Ishikawa (cell line): ENCODE measurements around the gene PAM.

Experiments
- CEBPB ChIP-seq: IDR thresholded peaks from 2 replicates; pipeline ENCODE4 v1.6.1; 2012
- CREB1 ChIP-seq: IDR thresholded peaks from 2 replicates; pipeline ENCODE4 v1.6.1; 2012; ENCODE audit warnings: low read depth
- EGR1 ChIP-seq: IDR thresholded peaks from 2 replicates; pipeline ENCODE4 v1.6.1; 2012
- EP300 ChIP-seq: IDR thresholded peaks from 2 replicates; pipeline ENCODE4 v1.6.1; 2012; ENCODE audit warnings: borderline replicate concordance
- FOXM1 ChIP-seq: IDR thresholded peaks from 2 replicates; pipeline ENCODE4 v1.6.1; 2012; ENCODE audit warnings: low read depth, borderline replicate concordance
- MAX ChIP-seq: IDR thresholded peaks from 2 replicates; pipeline ENCODE4 v1.6.1; 2012
- NFIC ChIP-seq: IDR thresholded peaks from 2 replicates; pipeline ENCODE4 v1.6.1; 2012
- RAD21 ChIP-seq: IDR thresholded peaks from 2 replicates; pipeline ENCODE4 v1.6.1; 2012; ENCODE audit warnings: low read depth
- TAF1 ChIP-seq: IDR thresholded peaks from 2 replicates; pipeline ENCODE4 v1.6.1; 2012; ENCODE audit warnings: low read depth, mild to moderate bottlenecking
- TCF12 ChIP-seq: IDR thresholded peaks from 2 replicates; pipeline ENCODE4 v1.6.1; 2012; ENCODE audit warnings: low read depth
- TEAD4 ChIP-seq: IDR thresholded peaks from 2 replicates; pipeline ENCODE4 v1.6.1; 2012
- YY1 ChIP-seq: IDR thresholded peaks from 2 replicates; pipeline ENCODE4 v1.6.1; 2012; ENCODE audit warnings: low read depth
- ZBTB7A ChIP-seq: IDR thresholded peaks from 2 replicates; pipeline ENCODE4 v1.6.1; 2012; ENCODE audit warnings: low read depth
- TF ChIP-seq, protein P1 (sequence below): IDR thresholded peaks from 2 replicates; pipeline ENCODE4 v1.6.1; 2012; ENCODE audit warnings: low read depth, mild to moderate bottlenecking
- TF ChIP-seq, protein P2 (sequence below): IDR thresholded peaks from 2 replicates; pipeline ENCODE4 v1.6.1; 2012

PAM gene

GRCh38 chr5:102762095-102762534 is 7.0 kb downstream of the PAM start:
- TF ChIP-seq MAX (no peak), FOXM1 (no peak), CREB1 (no peak), TAF1 (no peak), NFIC (no peak), TEAD4 (no peak), TCF12 (no peak), EP300 (no peak), EGR1 (no peak), YY1 (no peak)
- TF ChIP-seq, protein P1, sequence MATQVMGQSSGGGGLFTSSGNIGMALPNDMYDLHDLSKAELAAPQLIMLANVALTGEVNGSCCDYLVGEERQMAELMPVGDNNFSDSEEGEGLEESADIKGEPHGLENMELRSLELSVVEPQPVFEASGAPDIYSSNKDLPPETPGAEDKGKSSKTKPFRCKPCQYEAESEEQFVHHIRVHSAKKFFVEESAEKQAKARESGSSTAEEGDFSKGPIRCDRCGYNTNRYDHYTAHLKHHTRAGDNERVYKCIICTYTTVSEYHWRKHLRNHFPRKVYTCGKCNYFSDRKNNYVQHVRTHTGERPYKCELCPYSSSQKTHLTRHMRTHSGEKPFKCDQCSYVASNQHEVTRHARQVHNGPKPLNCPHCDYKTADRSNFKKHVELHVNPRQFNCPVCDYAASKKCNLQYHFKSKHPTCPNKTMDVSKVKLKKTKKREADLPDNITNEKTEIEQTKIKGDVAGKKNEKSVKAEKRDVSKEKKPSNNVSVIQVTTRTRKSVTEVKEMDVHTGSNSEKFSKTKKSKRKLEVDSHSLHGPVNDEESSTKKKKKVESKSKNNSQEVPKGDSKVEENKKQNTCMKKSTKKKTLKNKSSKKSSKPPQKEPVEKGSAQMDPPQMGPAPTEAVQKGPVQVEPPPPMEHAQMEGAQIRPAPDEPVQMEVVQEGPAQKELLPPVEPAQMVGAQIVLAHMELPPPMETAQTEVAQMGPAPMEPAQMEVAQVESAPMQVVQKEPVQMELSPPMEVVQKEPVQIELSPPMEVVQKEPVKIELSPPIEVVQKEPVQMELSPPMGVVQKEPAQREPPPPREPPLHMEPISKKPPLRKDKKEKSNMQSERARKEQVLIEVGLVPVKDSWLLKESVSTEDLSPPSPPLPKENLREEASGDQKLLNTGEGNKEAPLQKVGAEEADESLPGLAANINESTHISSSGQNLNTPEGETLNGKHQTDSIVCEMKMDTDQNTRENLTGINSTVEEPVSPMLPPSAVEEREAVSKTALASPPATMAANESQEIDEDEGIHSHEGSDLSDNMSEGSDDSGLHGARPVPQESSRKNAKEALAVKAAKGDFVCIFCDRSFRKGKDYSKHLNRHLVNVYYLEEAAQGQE = no peak
- TF ChIP-seq, protein P2, sequence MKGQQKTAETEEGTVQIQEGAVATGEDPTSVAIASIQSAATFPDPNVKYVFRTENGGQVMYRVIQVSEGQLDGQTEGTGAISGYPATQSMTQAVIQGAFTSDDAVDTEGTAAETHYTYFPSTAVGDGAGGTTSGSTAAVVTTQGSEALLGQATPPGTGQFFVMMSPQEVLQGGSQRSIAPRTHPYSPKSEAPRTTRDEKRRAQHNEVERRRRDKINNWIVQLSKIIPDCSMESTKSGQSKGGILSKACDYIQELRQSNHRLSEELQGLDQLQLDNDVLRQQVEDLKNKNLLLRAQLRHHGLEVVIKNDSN = no peak

DNA sequence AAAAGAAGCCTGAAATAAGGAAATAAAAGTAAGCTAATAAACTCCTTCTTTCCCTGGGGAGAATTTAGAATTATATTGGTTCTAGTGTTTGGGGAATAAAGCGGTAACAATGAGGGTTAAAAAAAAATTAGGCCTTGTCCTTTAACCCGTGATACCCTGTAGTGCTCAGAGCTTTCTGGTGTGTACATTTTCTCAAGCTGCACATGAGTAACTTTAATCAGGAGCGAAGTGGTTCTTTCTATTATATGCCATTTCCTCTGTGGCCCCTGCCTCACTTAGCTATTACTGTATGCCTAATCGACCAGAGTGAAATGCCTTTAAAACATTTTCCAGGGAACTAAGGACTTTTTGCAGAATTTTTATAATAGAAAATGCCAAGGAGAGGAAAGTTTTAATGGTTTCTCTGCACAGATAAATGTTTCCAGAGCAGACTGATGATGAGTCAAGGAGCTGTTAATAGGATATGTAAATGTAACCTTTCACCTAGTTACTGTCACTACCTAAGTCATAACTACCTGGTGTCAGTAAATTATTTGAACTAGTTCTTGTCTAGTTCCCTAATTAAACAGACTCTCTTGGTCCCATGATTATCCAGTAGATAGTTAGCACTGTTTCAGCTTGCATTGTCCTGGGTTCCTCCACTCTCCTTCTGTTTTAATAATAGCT is 7.6 kb downstream of the PAM start:
- TF ChIP-seq, protein P2 = no peak
- TF ChIP-seq TCF12 (no peak), EGR1 (no peak), TEAD4 (no peak), NFIC (no peak), EP300 (no peak), CEBPB (no peak), MAX (no peak), RAD21 (no peak), ZBTB7A (no peak), CREB1 (no peak), YY1 (no peak), FOXM1 (no peak), TAF1 (no peak)
- TF ChIP-seq, protein P1 = no peak

- TF ChIP-seq, protein P1 = no peak
- no peak for TF ChIP-seq TAF1
- TF ChIP-seq NFIC = no peak
- TF ChIP-seq EP300 = no peak
Measured at GRCh38 chr5:102763734-102764133, 8.6 kb downstream of the PAM start.

GRCh38 chr5:102764381-102765004 is 9.4 kb downstream of the PAM start:
- TF ChIP-seq YY1 (no peak), TCF12 (no peak), EP300 (no peak)
- TF ChIP-seq, protein P1 = no peak
